T-helper 1 cell treated with Interleukin-12 subunit alpha and Interleukin-12 subunit beta and Interleukin-4 antibody, amounts not matched to agents 30 μg/mL and 1 μg/mL, for 36 hours (primary cell): Measurements from ENCODE around the gene GPR152.

Experiments
- H3K27ac Mint-ChIP-seq: one replicate; pipeline ENCODE4 v1.8.0; 2021; ENCODE audit warnings: mild to moderate bottlenecking, mixed read lengths
- H3K27me3 Mint-ChIP-seq: one replicate; pipeline ENCODE4 v1.8.0; 2021; ENCODE audit warnings: low read depth, mixed read lengths
- H3K36me3 Mint-ChIP-seq: one replicate; pipeline ENCODE4 v1.8.0; 2021; ENCODE audit warnings: low read depth, mixed read lengths
- H3K4me1 Mint-ChIP-seq: one replicate; pipeline ENCODE4 v1.8.0; 2021; ENCODE audit warnings: low read depth, mixed read lengths
- H3K4me3 Mint-ChIP-seq: one replicate; pipeline ENCODE4 v1.8.0; 2021; ENCODE audit warnings: mild to moderate bottlenecking, moderate library complexity, mixed read lengths
- H3K9me3 Mint-ChIP-seq: one replicate; pipeline ENCODE4 v1.8.0; 2021; ENCODE audit warnings: mixed read lengths

The GPR152 gene

GRCh38 chr11:67420646-67421429, 31.7 kb downstream of the GPR152 start:
- H3K9me3 Mint-ChIP-seq = no peaks in the 10 kb centered on the region
- H3K27ac Mint-ChIP-seq = peak overlapping the region; percentile 55
- H3K4me3 Mint-ChIP-seq = peak overlapping the region; percentile 71
- H3K36me3 Mint-ChIP-seq = no peaks in the 10 kb centered on the region
- peaks cover 16% of the 10 kb centered on the region for H3K4me1 Mint-ChIP-seq
- H3K27me3 Mint-ChIP-seq = peaks cover 15% of the 10 kb centered on the region

DNA sequence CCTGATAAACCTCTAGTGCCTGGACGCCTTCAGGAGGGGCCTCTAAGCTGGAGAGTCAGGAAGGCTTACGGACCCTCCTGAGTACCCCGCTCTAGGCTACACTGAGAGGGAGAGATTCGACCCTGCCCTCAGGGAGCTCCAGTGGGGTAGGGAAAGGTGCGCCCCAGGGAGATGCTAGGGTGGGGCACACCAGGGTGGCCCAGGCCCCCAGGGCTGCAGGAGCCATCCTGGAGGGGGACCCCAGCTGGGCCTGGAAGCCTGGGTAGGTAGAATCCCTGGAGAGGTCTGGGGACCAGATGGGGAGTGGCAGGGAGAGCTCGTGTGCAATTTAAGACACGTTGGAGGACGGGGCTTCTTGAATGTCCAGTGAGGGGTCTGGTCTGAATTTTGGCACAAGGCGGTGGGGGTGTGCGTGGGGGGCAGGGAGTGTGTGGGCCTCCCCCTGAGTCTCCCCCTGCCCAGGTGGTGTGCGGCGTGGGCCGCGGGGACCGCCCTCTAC, 32.3 kb downstream of the GPR152 start:
- peaks cover 13% of the 10 kb centered on the region for H3K4me1 Mint-ChIP-seq
- H3K27me3 Mint-ChIP-seq = peaks cover 15% of the 10 kb centered on the region
- H3K36me3 Mint-ChIP-seq = no peaks in the 10 kb centered on the region
- H3K4me3 Mint-ChIP-seq = peak overlapping the region; percentile 72
- no peak overlapping the region for H3K27ac Mint-ChIP-seq
- no peaks in the 10 kb centered on the region for H3K9me3 Mint-ChIP-seq

DNA sequence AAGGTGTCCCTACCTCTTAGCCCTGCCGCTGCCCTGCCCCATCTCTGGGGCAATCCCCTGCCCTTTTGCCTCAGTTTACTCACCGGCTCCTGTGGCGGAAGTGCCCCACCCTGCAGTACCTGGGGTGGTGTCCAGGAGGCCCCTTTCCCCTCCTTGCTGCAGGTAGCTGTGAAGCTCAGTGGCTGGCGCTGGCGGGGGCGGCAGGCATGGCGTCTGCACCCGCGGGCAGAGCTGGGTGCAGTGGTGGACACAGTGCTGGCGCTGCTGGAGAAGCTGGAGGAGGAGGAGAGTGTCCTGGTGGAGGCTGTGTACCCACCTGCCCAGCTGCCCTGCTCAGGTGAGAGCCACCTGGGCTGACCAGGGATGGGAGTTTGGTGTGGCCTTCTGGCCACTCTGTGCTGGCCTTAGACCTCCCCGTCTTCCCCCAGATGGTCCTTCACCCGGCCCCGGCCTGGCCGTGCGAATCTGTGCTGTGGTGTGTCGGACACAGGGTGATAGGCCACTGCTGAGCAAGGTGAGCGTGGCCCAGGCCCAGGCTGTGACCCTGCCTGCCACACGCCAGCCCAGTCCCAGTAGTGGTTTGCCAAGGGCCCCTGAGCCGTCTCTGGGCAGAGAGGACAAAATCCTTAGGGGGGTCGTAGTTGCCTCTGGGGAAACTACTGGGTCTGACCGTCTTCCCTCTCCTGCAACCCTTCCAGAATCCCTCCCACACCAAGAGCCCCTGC, 33.0 kb downstream of the GPR152 start:
- H3K4me3 Mint-ChIP-seq = peak overlapping the region; percentile 72
- H3K4me1 Mint-ChIP-seq = peaks cover 16% of the 10 kb centered on the region
- no peak overlapping the region for H3K27ac Mint-ChIP-seq
- H3K36me3 Mint-ChIP-seq = no peaks in the 10 kb centered on the region
- peaks cover 15% of the 10 kb centered on the region for H3K27me3 Mint-ChIP-seq
- no peaks in the 10 kb centered on the region for H3K9me3 Mint-ChIP-seq

GRCh38 chr11:67418476-67419281, 33.9 kb downstream of the GPR152 start:
- Mint-ChIP-seq H3K27me3 (peaks cover 15% of the 10 kb centered on the region), H3K36me3 (no peaks in the 10 kb centered on the region), H3K9me3 (no peaks in the 10 kb centered on the region), H3K27ac (no peak overlapping the region), H3K4me3 (peak overlapping the region; percentile 5), H3K4me1 (peaks cover 16% of the 10 kb centered on the region)

- Mint-ChIP-seq H3K9me3 (no peaks in the 10 kb centered on the region), H3K4me3 (no peak overlapping the region), H3K27ac (no peak overlapping the region), H3K27me3 (peaks cover 21% of the 10 kb centered on the region), H3K36me3 (peaks cover 3% of the 10 kb centered on the region), H3K4me1 (peaks cover 25% of the 10 kb centered on the region)
Observed at GRCh38 chr11:67417425-67417824, 35.1 kb downstream of the GPR152 start.

- H3K9me3 Mint-ChIP-seq = no peaks in the 10 kb centered on the region
- H3K27ac Mint-ChIP-seq = no peak overlapping the region
- H3K4me3 Mint-ChIP-seq = peak overlapping the region; percentile 54
- peaks cover 21% of the 10 kb centered on the region for H3K27me3 Mint-ChIP-seq
- H3K36me3 Mint-ChIP-seq = peaks cover 3% of the 10 kb centered on the region
- H3K4me1 Mint-ChIP-seq = peaks cover 33% of the 10 kb centered on the region
Observed at GRCh38 chr11:67416416-67417335, 35.9 kb downstream of the GPR152 start.

DNA sequence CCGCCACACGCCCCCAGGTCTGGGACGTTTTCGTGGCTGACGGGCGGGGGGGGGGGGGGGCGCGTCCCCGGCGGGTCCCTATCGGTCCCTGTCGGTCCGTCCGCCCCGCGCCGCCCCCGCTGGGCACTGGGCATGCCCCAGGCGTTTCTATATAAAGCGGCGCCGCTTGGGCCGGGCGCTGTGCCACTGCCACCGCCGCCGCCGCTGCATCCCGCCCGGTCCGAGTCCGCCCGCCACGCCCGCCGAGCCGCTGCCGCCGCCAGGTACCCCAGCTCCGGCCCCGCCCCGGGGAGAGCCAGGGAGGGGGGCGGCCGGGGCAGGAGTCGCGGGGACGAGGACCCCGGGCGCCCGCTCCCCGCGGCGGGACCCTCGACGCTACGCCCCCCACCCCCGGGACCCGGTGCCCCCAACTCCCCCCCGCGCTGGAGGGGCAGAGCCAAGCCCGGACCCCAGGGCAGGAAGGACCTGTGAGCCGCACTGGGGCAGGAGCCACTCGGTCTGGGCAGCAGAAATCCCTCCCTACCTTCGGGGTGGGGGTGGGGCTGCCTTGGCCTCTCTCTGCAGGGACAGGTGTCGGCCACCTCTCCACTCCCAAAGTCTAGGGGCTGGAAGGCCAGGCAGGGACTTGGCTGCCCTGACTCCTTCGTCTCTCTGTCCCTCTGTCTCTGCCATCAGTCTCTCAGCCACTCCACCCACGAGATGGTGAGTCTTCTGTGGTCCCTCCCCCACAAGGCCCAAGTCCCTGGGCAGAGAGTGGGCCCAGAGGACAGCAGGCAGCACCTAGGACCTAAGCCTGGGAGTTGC, 36.8 kb downstream of the GPR152 start, which contains the start of gene CARNS1:
Gene CARNS1, plus strand, starts transcription at position 178 of the 804 bp plus-strand sequence. Its CDS starts 522 bp downstream, at position 700.
- H3K4me1 Mint-ChIP-seq = peaks cover 35% of the 10 kb centered on the region
- no peaks in the 10 kb centered on the region for H3K9me3 Mint-ChIP-seq
- no peak within 1 kb of the TSS for H3K27ac Mint-ChIP-seq
- peaks cover 3% of the 10 kb centered on the region for H3K36me3 Mint-ChIP-seq
- H3K4me3 Mint-ChIP-seq = peak within 1 kb of the TSS; percentile 51
- peaks cover 21% of the 10 kb centered on the region for H3K27me3 Mint-ChIP-seq

GRCh38 chr11:67413266-67413849, 39.2 kb downstream of the GPR152 start:
- peak overlapping the region; percentile 38 for H3K27ac Mint-ChIP-seq
- H3K9me3 Mint-ChIP-seq = no peaks in the 10 kb centered on the region
- H3K36me3 Mint-ChIP-seq = peaks cover 15% of the 10 kb centered on the region
- no peak overlapping the region for H3K4me3 Mint-ChIP-seq
- peaks cover 16% of the 10 kb centered on the region for H3K27me3 Mint-ChIP-seq
- peaks cover 44% of the 10 kb centered on the region for H3K4me1 Mint-ChIP-seq

DNA sequence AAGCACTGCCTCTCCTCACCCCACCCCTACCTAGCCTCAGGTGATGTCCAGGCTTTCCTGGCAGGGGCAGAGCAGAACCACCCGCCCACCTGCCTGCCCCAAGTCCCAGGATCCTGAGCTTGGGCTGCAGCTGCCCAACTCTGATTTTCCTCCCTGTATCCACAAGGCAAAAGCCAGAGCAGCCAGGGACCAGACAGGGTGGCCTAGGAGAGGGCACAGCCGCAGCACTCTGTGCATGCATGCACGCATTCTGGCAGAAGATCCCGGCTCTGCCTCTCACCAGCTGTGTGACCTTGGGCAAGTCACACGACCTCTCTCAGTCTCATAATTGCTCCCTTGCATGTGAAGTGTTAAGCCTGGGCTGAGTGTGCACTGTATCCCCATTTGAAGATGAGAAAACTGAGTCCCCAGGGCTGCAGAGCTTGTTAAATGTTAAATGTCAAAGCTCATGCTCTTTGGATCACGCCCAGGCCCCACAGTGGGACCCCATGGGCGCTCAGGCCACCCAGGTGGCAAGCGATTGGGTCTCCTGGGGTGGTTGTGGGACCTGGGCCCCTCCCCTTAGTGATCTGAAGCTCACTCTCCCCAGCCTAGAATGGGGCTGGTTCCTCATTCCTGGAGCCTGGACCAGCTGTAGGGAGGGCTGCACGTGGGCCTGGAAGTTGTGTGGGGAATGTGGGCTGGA, 39.9 kb downstream of the GPR152 start:
- no peaks in the 10 kb centered on the region for H3K9me3 Mint-ChIP-seq
- peaks cover 21% of the 10 kb centered on the region for H3K36me3 Mint-ChIP-seq
- H3K4me3 Mint-ChIP-seq = no peak overlapping the region
- H3K4me1 Mint-ChIP-seq = peaks cover 51% of the 10 kb centered on the region
- peaks cover 16% of the 10 kb centered on the region for H3K27me3 Mint-ChIP-seq
- no peak overlapping the region for H3K27ac Mint-ChIP-seq

DNA sequence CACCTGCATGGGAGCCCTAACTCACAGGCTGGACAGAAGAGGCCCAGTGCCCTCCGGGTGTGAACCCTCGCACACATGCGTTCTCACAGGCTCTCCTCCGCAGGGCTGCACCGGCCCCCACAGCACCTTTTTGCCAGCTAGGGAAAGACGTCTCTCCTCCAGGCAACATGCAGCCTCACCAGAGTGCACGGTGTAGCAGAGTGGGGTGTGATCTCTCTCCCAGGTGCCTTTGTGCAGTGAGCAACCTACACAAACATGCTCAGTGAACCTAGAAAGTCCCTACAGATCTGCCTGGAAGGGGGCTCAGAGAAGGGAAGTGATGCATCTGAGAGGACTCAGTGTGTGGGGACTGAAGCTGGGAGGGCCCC, 40.8 kb downstream of the GPR152 start:
- H3K36me3 Mint-ChIP-seq = peaks cover 27% of the 10 kb centered on the region
- peaks cover 57% of the 10 kb centered on the region for H3K4me1 Mint-ChIP-seq
- H3K27me3 Mint-ChIP-seq = peaks cover 15% of the 10 kb centered on the region
- no peaks in the 10 kb centered on the region for H3K9me3 Mint-ChIP-seq
- H3K4me3 Mint-ChIP-seq = no peak overlapping the region
- H3K27ac Mint-ChIP-seq = no peak overlapping the region

DNA sequence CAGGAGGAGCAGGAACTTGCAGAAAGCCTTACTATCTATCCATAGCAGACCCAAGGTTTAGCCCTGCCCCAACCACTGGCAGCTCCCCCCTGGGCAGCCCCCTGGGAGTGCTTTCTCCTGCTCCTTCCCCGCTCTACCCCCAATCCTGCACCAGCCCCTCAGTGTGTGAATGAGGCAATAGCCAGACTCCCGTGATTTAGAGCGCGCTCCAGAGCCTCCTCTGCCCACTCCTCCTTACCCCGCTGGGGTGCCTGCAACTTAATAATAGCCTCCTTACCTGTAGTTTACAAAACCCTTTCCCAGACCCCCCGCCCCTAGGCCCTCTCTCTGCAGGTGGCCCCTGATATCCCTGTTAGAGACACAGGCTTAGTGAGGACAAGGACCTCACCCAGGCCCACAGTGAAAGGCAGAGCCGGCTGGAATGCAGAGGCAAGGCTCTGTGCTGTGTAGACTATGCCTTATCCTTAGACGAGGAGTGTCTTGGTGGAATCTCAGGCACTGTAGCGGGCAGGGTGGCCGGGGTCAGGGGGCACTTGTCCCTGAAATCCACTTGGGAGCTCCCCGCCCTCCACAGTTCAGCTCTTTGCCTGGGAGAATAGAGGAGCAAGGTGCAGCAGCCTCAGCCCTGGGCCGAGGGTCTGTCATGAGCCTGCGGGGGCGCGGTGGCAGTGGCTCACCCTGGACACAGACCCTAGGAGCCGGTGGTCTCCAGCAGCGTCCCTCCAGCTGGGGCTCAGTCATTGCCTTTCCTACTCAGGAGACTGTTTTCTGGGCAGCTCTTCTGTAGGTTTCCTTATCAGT, 41.3 kb downstream of the GPR152 start:
- H3K4me3 Mint-ChIP-seq = peak overlapping the region; percentile 46
- H3K9me3 Mint-ChIP-seq = no peaks in the 10 kb centered on the region
- peaks cover 31% of the 10 kb centered on the region for H3K36me3 Mint-ChIP-seq
- peaks cover 54% of the 10 kb centered on the region for H3K4me1 Mint-ChIP-seq
- H3K27ac Mint-ChIP-seq = peak overlapping the region; percentile 69
- peaks cover 9% of the 10 kb centered on the region for H3K27me3 Mint-ChIP-seq
